Smooth muscle cell (in vitro differentiated cells): ENCODE results near the gene RAD51B. TPM values are rescaled to one million over a fixed set of nuclear protein-coding genes. Genes with fewer than 3 reads are reported as not detected.
"Not testable (repeated sequence)": the region's sequence is repeated elsewhere in the genome, so short reads cannot be mapped to it uniquely, and the experiment has no call there.

ENCODE experiments used
- DNase-seq: peaks from one replicate; lab custom pipeline; 2025; ENCODE audit not compliant: unreplicated experiment; lab: John Stamatoyannopoulos, UW
- H2AFZ ChIP-seq: fragments of 200-600 bp; sonication (generic); 2 replicates; pipeline ENCODE4 v1.6.0; 2016; ENCODE audit warnings: antibody characterized with exemption, low read depth, mild to moderate bottlenecking
- H3F3A ChIP-seq: fragments of 200-600 bp; sonication (generic); 2 replicates; pipeline ENCODE4 v1.6.0; 2017; ENCODE audit warnings: antibody characterized with exemption, low read depth
- H3K27ac ChIP-seq: fragments of 200-600 bp; sonication (generic); 2 replicates; pipeline ENCODE4 v1.5.1; 2016; ENCODE audit warnings: low read depth, mild to moderate bottlenecking
- H3K27me3 ChIP-seq: fragments of 200-600 bp; sonication (generic); 2 replicates; pipeline ENCODE4 v1.6.1; 2016; ENCODE audit warnings: low read depth, mild to moderate bottlenecking
- H3K36me3 ChIP-seq: fragments of 200-600 bp; sonication (generic); 2 replicates; pipeline ENCODE4 v1.5.1; 2016; ENCODE audit warnings: low read depth
- H3K4me1 ChIP-seq: fragments of 200-600 bp; sonication (generic); 2 replicates; pipeline ENCODE4 v1.5.1; 2016; ENCODE audit warnings: low read depth
- H3K4me2 ChIP-seq: fragments of 200-600 bp; sonication (generic); 2 replicates; pipeline ENCODE4 v1.6.0; 2016; ENCODE audit warnings: mild to moderate bottlenecking
- H3K4me3 ChIP-seq: fragments of 200-600 bp; sonication (generic); 2 replicates; pipeline ENCODE4 v1.5.1; 2016; ENCODE audit warnings: mild to moderate bottlenecking
- H3K79me2 ChIP-seq: fragments of 200-600 bp; sonication (generic); 2 replicates; pipeline ENCODE4 v1.6.0; 2016; ENCODE audit warnings: low read depth, mild to moderate bottlenecking
- H3K9ac ChIP-seq: fragments of 200-600 bp; sonication (generic); 2 replicates; pipeline ENCODE4 v1.6.0; 2016; ENCODE audit warnings: low read depth
- H3K9me3 ChIP-seq: fragments of 200-600 bp; sonication (generic); replicated peaks from 2 replicates; pipeline ENCODE4 v1.5.1; 2016; ENCODE audit warnings: low read depth
- H4K20me1 ChIP-seq: fragments of 200-600 bp; sonication (generic); 2 replicates; pipeline ENCODE4 v1.6.0; 2016; ENCODE audit warnings: low read depth
- CTCF ChIP-seq: fragments of 200-600 bp; sonication (generic); IDR thresholded peaks from 2 replicates; pipeline ENCODE4 v1.5.1; 2017; ENCODE audit warnings: borderline replicate concordance, mild to moderate bottlenecking, antibody characterized with exemption; ENCODE audit not compliant: insufficient read depth, poor library complexity, severe bottlenecking
- WGBS: methylation state at CpG from one replicate; pipeline ENCODE4 v1.1.7; 2016; ENCODE audit warnings: low lambda C conversion rate; 5-methylcytosine and 5-hydroxymethylcytosine counted together
- polyA plus RNA-seq: library from polyadenylated mRNA; unstranded; fragments of >200 nt; fragmentation: Nextera tagmentation; extraction: Ambion mirVana; gene quantifications from 2 replicates; pipeline ENCODE4 v1.2.1, GENCODE V29; 2016
- total RNA-seq: library from RNA; depleted of rRNA; stranded (reverse); fragments of >200 nt; gene quantifications from 2 replicates; pipeline ENCODE4 v1.2.3, GENCODE V29; 2014

Gene RAD51B
- total and polyA plus RNA-seq, 2 experiments from 2014 or later: 4.6 to 5.3 TPM

- Histone ChIP-seq H3K4me1 (peaks cover 21% of the 10 kb centered on the region), H3K36me3 (no peaks in the 10 kb centered on the region), H4K20me1 (no peaks in the 10 kb centered on the region), H3K9me3 (no peaks in the 10 kb centered on the region), H3K27me3 (no peaks in the 10 kb centered on the region), H2AFZ (peak overlapping the region; percentile 5), H3K27ac (peak overlapping the region; percentile 100), H3K4me3 (no peak overlapping the region), H3F3A (peaks cover 23% of the 10 kb centered on the region), H3K9ac (no peak overlapping the region), H3K79me2 (no peaks in the 10 kb centered on the region), H3K4me2 (peak overlapping the region; percentile 29)
- 75% methylated on average over 2 of the region's 2 CpGs for WGBS
- no peak for DNase-seq
- TF ChIP-seq CTCF: no peak
Measured at GRCh38 chr14:68111853-68112270, 292.3 kb downstream of the RAD51B start.

DNA sequence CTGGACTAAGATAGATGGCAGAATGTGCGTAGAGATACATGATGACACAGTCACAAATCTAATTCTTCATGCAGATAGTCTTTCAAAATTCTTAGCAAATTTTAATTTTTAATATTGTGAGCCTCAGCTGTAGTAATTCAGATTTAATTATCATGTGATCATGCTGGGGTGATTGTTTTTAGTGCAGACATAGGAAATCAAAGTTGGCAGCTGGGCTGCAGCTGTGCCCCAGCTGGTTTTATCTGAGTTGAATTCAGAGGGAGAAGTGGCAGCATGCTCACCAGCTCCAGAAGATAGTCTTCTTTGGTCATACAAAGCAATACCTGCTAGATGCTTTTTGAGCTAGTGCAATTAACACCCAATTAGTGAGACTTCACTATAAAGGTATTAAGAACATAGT is 292.9 kb downstream of the RAD51B start:
- DNase-seq: no peak
- peaks cover 21% of the 10 kb centered on the region for H3F3A ChIP-seq
- no peak for TF ChIP-seq CTCF
- no peaks in the 10 kb centered on the region for H3K36me3 ChIP-seq
- WGBS: 100% methylated on average over 1 of the region's 1 CpG
- H3K9me3 ChIP-seq: no peaks in the 10 kb centered on the region
- H2AFZ ChIP-seq: no peak overlapping the region
- H3K79me2 ChIP-seq: no peaks in the 10 kb centered on the region
- peaks cover 18% of the 10 kb centered on the region for H3K4me1 ChIP-seq
- H3K4me3 ChIP-seq: no peak overlapping the region
- peak overlapping the region; percentile 100 for H3K27ac ChIP-seq
- H3K9ac ChIP-seq: no peak overlapping the region
- H3K4me2 ChIP-seq: no peak overlapping the region
- no peaks in the 10 kb centered on the region for H4K20me1 ChIP-seq
- no peaks in the 10 kb centered on the region for H3K27me3 ChIP-seq

DNA sequence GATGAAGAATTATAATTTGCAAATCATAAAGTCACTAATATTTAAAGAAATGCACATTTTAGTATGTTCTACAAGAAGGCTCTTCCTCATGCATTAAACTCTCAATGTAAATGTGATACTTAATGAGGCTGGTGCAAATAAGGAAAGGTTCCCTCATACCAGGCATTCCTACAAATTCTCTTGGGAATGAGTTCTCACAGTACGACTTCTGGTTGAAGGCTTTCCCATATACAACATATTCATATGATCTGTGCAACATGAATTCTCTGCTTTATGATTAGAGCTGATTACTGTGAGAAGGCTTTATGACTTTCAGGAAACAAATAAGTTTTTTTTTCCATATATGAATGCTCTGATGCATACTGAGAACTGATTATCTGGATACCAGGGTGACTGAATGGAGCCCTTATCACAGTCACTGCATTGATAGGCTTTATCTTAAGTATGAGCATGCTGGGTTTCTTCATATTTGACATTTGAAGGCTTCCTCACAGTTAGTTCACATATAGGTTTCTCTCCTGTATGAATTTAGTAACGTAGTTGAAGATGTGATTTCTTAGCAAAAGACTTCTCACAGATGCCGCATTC is 293.9 kb downstream of the RAD51B start:
- peaks cover 17% of the 10 kb centered on the region for H3K4me1 ChIP-seq
- no peaks in the 10 kb centered on the region for H3K9me3 ChIP-seq
- H3K4me2 ChIP-seq: peak overlapping the region; percentile 46
- H3K4me3 ChIP-seq: no peak overlapping the region
- no peaks in the 10 kb centered on the region for H4K20me1 ChIP-seq
- no peaks in the 10 kb centered on the region for H3K36me3 ChIP-seq
- H3K79me2 ChIP-seq: no peaks in the 10 kb centered on the region
- H3K27me3 ChIP-seq: no peaks in the 10 kb centered on the region
- DNase-seq: no peak
- H3K9ac ChIP-seq: peak overlapping the region; percentile 25
- H3K27ac ChIP-seq: peak overlapping the region; percentile 71
- no peak for TF ChIP-seq CTCF
- peaks cover 15% of the 10 kb centered on the region for H3F3A ChIP-seq
- H2AFZ ChIP-seq: peak overlapping the region; percentile 84
- 36% methylated on average over 3 of the region's 3 CpGs for WGBS

- not testable (repeated sequence) for H4K20me1 ChIP-seq, H3K4me1 ChIP-seq, H3K36me3 ChIP-seq, H3K4me2 ChIP-seq, H3K27ac ChIP-seq, H3F3A ChIP-seq, H3K79me2 ChIP-seq, H3K9ac ChIP-seq, H3K4me3 ChIP-seq, H3K9me3 ChIP-seq, H3K27me3 ChIP-seq, H2AFZ ChIP-seq, DNase-seq
Measured at GRCh38 chr14:68115952-68116351, 296.4 kb downstream of the RAD51B start.
